ENCODE results near the gene POLR3K.
A peak's percentile ranks its signal among the peaks of the same experiment; 100 is the strongest.

The POLR3K gene

GRCh38 chr16:100989-101388 is 47.6 kb upstream of the POLR3K start:
- Histone ChIP-seq H3K9ac (ENCODE audit: low read depth, low read length) (no peak overlapping the region), H3K4me1 (ENCODE audit: insufficient read depth, low read length) (no peaks in the 10 kb centered on the region), H3K27me3 (ENCODE audit: insufficient read depth, low read length, poor library complexity) (no peaks in the 10 kb centered on the region), H3K36me3 (ENCODE audit: insufficient read depth, low read length) (peaks cover 48% of the 10 kb centered on the region), H3K9me3 (ENCODE audit: insufficient read depth, low read length, severe bottlenecking) (no peaks in the 10 kb centered on the region), H3K27ac (ENCODE audit: low read length) (no peak overlapping the region), H4K20me1 (ENCODE audit: insufficient read depth, low read length) (peaks cover 10% of the 10 kb centered on the region; the same call in 1 of the 2 replicates), H3K79me2 (ENCODE audit: insufficient read depth, low read length) (no peaks in the 10 kb centered on the region), H3K4me3 (ENCODE audit: low read depth in 1 of 2, low read length in 2 of 2) (no peak overlapping the region), H2AFZ (ENCODE audit: low read depth, low read length) (no peak overlapping the region), H3K4me2 (ENCODE audit: insufficient read depth, low read length) (no peak overlapping the region)
- no peak for TF ChIP-seq EZH2 (IDR thresholded peaks at IDR 0.05; ENCODE audit: borderline replicate concordance, low read depth, low read length, severe bottlenecking)
- TF ChIP-seq, protein P1, sequence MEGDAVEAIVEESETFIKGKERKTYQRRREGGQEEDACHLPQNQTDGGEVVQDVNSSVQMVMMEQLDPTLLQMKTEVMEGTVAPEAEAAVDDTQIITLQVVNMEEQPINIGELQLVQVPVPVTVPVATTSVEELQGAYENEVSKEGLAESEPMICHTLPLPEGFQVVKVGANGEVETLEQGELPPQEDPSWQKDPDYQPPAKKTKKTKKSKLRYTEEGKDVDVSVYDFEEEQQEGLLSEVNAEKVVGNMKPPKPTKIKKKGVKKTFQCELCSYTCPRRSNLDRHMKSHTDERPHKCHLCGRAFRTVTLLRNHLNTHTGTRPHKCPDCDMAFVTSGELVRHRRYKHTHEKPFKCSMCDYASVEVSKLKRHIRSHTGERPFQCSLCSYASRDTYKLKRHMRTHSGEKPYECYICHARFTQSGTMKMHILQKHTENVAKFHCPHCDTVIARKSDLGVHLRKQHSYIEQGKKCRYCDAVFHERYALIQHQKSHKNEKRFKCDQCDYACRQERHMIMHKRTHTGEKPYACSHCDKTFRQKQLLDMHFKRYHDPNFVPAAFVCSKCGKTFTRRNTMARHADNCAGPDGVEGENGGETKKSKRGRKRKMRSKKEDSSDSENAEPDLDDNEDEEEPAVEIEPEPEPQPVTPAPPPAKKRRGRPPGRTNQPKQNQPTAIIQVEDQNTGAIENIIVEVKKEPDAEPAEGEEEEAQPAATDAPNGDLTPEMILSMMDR (IDR thresholded peaks at IDR 0.05; ENCODE audit: borderline replicate concordance, extremely low read depth, low read length, poor library complexity, severe bottlenecking): no peak
- DNase-seq: no peak
- no peak for ATAC-seq (ENCODE audit: insufficient read depth, low read depth)

- DNase-seq: no peak
- no peak for ATAC-seq (ENCODE audit: insufficient read depth, low read depth)
- no peak for TF ChIP-seq EZH2 (IDR thresholded peaks at IDR 0.05; ENCODE audit: borderline replicate concordance, low read depth, low read length, severe bottlenecking)
- TF ChIP-seq, protein P1 (IDR thresholded peaks at IDR 0.05; ENCODE audit: borderline replicate concordance, extremely low read depth, low read length, poor library complexity, severe bottlenecking): no peak
- H3K36me3 ChIP-seq (ENCODE audit: insufficient read depth, low read length): peaks cover 51% of the 10 kb centered on the region
- no peak overlapping the region for H3K9ac ChIP-seq (ENCODE audit: low read depth, low read length)
- no peak overlapping the region for H2AFZ ChIP-seq (ENCODE audit: low read depth, low read length)
- H3K4me2 ChIP-seq (ENCODE audit: insufficient read depth, low read length): no peak overlapping the region
- H3K9me3 ChIP-seq (ENCODE audit: insufficient read depth, low read length, severe bottlenecking): no peaks in the 10 kb centered on the region
- H3K27ac ChIP-seq (ENCODE audit: low read length): no peak overlapping the region
- no peak overlapping the region for H3K4me3 ChIP-seq (ENCODE audit: low read depth in 1 of 2, low read length in 2 of 2)
- H3K79me2 ChIP-seq (ENCODE audit: insufficient read depth, low read length): no peaks in the 10 kb centered on the region
- H4K20me1 ChIP-seq (ENCODE audit: insufficient read depth, low read length): peaks cover 13% of the 10 kb centered on the region
- H3K27me3 ChIP-seq (ENCODE audit: insufficient read depth, low read length, poor library complexity): no peaks in the 10 kb centered on the region
- no peaks in the 10 kb centered on the region for H3K4me1 ChIP-seq (ENCODE audit: insufficient read depth, low read length)
Measured at GRCh38 chr16:97822-98221, 44.4 kb upstream of the POLR3K start.

DNA sequence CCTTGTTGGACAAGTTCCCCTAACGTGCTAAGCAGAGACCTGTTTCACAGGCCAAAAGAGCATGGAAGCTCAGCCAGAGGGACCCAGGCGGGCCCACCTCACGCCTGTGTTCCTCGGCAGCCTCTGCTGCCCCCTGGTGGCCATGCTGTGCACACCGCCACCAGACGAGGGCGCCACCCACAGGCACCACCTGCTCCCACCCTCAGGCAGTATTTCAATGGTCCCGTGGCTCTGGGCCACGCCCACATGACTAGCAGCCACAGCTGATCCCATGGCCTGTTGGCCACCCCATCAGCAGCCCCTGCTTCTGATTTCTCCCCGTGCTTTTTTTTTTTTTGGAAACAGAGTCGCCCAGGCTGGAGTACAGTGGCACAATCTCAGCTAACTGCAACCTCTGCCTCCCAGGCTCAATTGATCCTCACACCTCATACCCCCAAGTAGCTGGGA is 43.5 kb upstream of the POLR3K start:
- no peaks in the 10 kb centered on the region for H3K79me2 ChIP-seq (ENCODE audit: insufficient read depth, low read length)
- H3K9ac ChIP-seq (ENCODE audit: low read depth, low read length): no peak overlapping the region
- no peak overlapping the region for H3K4me3 ChIP-seq (ENCODE audit: low read depth in 1 of 2, low read length in 2 of 2)
- no peaks in the 10 kb centered on the region for H3K9me3 ChIP-seq (ENCODE audit: insufficient read depth, low read length, severe bottlenecking)
- H3K4me1 ChIP-seq (ENCODE audit: insufficient read depth, low read length): no peaks in the 10 kb centered on the region
- TF ChIP-seq EZH2 (IDR thresholded peaks at IDR 0.05; ENCODE audit: borderline replicate concordance, low read depth, low read length, severe bottlenecking): no peak
- TF ChIP-seq, protein P1 (IDR thresholded peaks at IDR 0.05; ENCODE audit: borderline replicate concordance, extremely low read depth, low read length, poor library complexity, severe bottlenecking): peak; percentile 100
- H3K36me3 ChIP-seq (ENCODE audit: insufficient read depth, low read length): peaks cover 55% of the 10 kb centered on the region
- ATAC-seq (ENCODE audit: insufficient read depth, low read depth): peak; percentile 95
- H3K27me3 ChIP-seq (ENCODE audit: insufficient read depth, low read length, poor library complexity): no peaks in the 10 kb centered on the region
- DNase-seq: peak; percentile 91
- no peak overlapping the region for H3K27ac ChIP-seq (ENCODE audit: low read length)
- no peak overlapping the region for H3K4me2 ChIP-seq (ENCODE audit: insufficient read depth, low read length)
- no peak overlapping the region for H2AFZ ChIP-seq (ENCODE audit: low read depth, low read length)
- H4K20me1 ChIP-seq (ENCODE audit: insufficient read depth, low read length): peaks cover 13% of the 10 kb centered on the region

DNA sequence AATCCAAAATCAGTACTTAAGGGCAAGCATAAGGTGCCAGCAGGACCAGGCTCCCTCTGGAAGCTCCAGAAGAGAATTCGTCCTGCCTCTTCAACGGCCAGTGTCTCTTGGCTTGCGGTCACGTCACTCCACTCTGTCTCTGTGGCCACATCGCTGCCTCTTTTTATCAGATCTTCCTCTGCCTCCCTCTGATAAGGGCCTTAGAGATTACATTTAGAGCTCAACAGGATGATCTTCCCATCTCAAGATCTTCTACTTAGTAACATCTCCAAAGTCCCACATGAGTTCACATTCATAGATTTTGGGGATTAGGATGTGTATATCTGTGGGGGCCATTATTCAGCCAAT is 41.5 kb upstream of the POLR3K start:
- Histone ChIP-seq H3K9ac (ENCODE audit: low read depth, low read length) (no peak overlapping the region), H3K79me2 (ENCODE audit: insufficient read depth, low read length) (no peaks in the 10 kb centered on the region), H3K36me3 (ENCODE audit: insufficient read depth, low read length) (peaks cover 59% of the 10 kb centered on the region), H3K27ac (ENCODE audit: low read length) (no peak overlapping the region), H2AFZ (ENCODE audit: low read depth, low read length) (no peak overlapping the region), H3K4me1 (ENCODE audit: insufficient read depth, low read length) (no peaks in the 10 kb centered on the region), H4K20me1 (ENCODE audit: insufficient read depth, low read length) (peaks cover 15% of the 10 kb centered on the region), H3K9me3 (ENCODE audit: insufficient read depth, low read length, severe bottlenecking) (no peaks in the 10 kb centered on the region), H3K27me3 (ENCODE audit: insufficient read depth, low read length, poor library complexity) (no peaks in the 10 kb centered on the region), H3K4me2 (ENCODE audit: insufficient read depth, low read length) (no peak overlapping the region), H3K4me3 (ENCODE audit: low read depth in 1 of 2, low read length in 2 of 2) (no peak overlapping the region)
- ATAC-seq (ENCODE audit: insufficient read depth, low read depth): no peak
- TF ChIP-seq EZH2 (IDR thresholded peaks at IDR 0.05; ENCODE audit: borderline replicate concordance, low read depth, low read length, severe bottlenecking): no peak
- TF ChIP-seq, protein P1 (IDR thresholded peaks at IDR 0.05; ENCODE audit: borderline replicate concordance, extremely low read depth, low read length, poor library complexity, severe bottlenecking): no peak
- no peak for DNase-seq
